Activated CD8-positive, alpha-beta memory T cell treated with anti-CD3 and anti-CD28 coated beads, Interleukin-2, amount 50 U/mL, for 24 hours (primary cell): ENCODE results near the gene SAMD4B.
"Not testable (repeated sequence)": the region's sequence is repeated elsewhere in the genome, so short reads cannot be mapped to it uniquely, and the experiment has no call there.

ENCODE experiments used
- DNase-seq: peaks from one replicate; pipeline ENCODE4 v3.0.0-alpha.2; 2020; ENCODE audit errors: extremely low read depth

The SAMD4B gene, protein sequence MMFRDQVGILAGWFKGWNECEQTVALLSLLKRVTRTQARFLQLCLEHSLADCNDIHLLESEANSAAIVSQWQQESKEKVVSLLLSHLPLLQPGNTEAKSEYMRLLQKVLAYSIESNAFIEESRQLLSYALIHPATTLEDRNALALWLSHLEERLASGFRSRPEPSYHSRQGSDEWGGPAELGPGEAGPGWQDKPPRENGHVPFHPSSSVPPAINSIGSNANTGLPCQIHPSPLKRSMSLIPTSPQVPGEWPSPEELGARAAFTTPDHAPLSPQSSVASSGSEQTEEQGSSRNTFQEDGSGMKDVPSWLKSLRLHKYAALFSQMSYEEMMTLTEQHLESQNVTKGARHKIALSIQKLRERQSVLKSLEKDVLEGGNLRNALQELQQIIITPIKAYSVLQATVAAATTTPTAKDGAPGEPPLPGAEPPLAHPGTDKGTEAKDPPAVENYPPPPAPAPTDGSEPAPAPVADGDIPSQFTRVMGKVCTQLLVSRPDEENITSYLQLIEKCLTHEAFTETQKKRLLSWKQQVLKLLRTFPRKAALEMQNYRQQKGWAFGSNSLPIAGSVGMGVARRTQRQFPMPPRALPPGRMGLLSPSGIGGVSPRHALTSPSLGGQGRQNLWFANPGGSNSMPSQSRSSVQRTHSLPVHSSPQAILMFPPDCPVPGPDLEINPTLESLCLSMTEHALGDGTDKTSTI

DNA sequence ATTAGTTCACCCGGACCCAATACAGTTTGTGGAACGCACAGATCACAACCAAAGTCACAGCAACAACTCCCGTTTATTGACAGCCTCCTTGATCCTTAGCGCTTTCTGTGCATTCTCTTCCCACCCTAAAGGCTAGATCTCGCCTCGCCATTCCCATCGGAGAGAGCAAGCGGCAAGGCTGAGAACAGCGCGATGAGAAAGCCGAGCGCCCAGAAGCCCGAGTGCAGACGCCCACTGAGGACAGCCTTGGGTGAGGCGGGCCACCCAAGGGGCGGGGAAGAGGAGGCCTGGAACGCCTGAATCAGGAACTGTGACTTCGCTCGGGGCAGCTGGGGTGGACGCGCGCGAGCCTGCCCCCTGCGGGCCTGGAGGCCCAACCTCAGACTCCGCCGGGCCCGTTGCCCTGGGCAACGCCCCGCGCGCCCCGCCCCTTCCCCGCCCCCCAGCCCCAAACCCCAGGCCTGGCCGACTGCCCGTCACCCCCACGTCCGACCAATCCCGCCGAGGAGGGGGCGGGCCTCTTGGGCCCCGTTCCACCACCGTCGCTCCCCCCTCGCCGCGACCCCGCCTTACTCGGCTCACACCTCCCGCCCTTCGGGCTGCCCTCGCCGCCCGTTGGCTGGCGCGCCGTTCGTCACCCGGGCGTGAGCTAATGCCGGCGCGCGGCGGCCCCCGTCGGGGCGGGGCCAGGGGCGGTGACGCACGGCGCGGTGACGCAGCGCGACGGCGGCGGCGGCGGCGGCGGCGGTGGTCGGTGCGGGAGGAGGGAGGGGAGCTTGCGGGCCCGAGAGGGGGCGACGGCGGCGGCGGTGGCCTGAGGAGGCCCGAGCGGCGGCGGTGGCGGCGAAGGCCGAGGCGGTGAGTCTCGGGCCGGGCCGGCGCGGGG lies at the start of gene SAMD4B:
Gene SAMD4B (plus strand): TSS at position 703 of the 886 bp plus-strand sequence. CDS start 14,473 bp downstream, outside the sequence.
- DNase-seq: peak; percentile 95

DNA sequence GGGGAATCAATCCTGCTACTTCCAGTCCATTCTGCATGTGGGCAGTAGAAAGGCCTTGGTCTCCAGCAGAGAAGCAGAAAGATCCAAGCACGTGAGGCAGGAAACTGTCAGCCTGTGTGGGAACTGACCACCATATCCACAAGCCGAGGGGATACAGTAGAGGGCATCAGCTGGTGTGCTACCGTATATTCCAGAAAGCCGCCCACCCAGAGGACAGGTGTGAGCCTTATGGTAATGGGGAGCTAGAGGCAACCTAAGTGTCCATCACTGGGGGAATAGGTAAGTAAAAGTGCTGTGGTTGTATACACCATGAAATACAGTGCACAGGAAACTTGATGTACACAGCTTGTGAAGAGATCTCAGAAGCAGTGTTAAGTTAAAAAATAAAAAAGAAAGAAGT lies 48.8 kb upstream of the SAMD4B start:
- DNase-seq: no peak

DNA sequence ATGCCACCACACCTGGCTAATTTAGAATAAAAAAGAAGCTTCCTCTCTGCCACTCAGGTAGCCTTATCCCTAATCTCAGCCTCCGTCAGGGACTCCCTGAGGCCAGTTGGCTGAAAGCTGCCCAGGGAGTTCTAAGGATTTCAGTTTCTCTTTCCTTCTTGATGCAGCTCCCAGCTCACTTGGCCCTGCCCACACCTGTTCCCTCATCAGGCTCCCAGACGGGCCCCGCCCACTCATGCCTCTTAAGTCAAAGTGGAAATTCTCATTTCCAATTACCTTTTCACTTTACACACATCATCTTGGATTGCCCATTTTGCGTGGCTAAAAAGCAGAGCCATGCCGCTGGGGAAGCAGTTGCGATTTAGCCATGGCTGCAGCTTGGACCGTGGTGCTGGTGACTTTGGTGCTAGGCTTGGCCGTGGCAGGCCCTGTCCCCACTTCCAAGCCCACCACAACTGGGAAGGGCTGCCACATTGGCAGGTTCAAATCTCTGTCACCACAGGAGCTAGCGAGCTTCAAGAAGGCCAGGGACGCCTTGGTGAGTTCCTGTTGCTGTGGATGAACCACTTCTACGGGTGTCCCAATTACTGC lies 46.1 kb upstream of the SAMD4B start, which contains the start of gene IFNL1:
Gene IFNL1 (plus strand): TSS at position 353 of the 591 bp plus-strand sequence. CDS start 15 bp downstream, at position 368.
- DNase-seq: no peak

DNA sequence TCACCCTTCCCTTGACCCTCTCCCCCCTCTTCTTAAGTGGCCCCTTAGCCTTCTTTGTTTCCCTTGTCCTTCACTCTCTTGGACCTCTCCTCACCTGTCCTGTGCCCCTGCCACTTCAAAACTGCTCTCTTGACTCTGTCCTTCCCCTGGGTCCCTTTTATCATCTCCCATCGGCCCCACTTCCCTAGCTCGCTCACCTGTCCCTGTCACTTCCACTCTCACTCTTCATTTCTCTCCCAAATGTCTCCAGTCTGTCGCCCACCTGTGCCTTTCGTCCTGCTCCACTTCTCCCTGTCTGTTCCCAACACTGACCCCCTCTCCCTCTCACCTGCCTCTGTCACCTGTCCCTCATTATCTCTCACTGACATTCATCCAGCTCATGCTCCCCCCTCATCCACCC lies 45.3 kb upstream of the SAMD4B start:
- DNase-seq: no peak

DNA sequence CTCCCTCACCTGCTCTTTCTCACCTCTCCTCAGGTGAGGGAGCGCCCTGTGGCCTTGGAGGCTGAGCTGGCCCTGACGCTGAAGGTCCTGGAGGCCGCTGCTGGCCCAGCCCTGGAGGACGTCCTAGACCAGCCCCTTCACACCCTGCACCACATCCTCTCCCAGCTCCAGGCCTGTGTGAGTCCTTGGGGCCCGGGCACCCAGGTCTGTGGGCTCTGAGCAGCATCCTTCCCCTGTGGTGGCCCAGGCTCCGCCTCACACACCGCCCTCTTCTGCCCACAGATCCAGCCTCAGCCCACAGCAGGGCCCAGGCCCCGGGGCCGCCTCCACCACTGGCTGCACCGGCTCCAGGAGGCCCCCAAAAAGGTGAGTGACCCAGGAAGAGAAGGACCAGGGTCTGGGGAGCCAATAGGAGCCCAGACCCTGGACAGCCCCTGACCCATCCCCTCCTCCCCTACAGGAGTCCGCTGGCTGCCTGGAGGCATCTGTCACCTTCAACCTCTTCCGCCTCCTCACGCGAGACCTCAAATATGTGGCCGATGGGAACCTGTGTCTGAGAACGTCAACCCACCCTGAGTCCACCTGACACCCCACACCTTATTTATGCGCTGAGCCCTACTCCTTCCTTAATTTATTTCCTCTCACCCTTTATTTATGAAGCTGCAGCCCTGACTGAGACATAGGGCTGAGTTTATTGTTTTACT lies 44.1 kb upstream of the SAMD4B start:
- peak; percentile 5 for DNase-seq

DNA sequence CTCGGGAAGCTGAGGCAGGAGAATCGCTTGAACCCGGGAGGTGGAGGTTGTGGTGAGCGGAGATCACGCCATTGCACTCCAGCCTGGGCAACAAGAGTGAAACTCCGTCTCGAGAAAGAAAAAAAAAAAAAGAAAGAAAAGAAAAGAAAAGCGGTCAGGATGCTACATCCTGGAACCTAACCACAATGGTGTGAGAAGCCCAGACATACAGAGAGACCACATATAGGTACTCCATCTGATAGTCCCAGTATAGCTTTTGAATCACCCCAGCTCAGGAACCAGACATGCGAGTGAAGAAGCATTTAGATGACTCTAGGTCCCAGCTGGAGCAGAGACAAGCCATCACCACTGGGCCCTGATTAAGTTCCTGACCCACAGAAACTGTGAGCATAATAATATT lies 42.8 kb upstream of the SAMD4B start:
- DNase-seq: no peak

DNA sequence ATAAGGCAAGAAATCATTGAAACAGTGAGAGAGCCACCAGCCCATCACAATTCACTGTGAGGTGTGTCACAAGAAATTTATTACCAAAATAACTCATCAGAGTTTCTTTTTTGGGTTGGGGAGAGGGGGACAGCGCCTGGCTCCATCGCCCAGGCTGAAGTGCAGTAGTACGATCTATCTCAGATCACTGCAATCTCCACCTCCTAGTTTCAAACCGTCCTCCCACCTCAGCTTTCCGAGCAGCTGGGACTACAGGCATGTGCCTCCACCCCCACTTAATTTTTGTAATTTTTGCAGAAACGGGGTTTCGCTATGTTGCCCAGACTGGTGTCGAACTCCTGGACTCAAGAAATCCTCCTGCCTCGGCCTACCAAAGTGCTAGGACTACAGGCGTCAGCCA lies 42.4 kb upstream of the SAMD4B start:
- DNase-seq: no peak

DNA sequence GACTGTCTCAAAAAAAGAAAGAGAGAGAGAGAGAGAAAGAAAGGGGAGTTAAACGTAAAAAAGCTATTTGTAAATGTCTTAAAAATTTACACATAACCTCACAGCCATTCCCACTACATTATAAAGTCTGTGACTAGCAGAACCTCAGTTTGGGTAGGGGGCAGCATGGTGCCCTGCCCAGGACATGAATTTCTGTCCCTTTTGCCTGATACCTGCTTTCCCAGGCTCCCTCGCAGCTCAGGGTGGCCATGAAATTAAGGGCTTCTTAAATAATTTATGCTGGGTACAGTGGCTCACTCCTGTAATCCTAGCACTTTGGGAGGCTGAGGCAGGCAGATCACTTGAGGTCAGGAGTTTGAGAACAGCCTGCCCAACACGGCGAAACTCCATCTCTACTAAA lies 41.2 kb upstream of the SAMD4B start:
- no peak for DNase-seq

DNA sequence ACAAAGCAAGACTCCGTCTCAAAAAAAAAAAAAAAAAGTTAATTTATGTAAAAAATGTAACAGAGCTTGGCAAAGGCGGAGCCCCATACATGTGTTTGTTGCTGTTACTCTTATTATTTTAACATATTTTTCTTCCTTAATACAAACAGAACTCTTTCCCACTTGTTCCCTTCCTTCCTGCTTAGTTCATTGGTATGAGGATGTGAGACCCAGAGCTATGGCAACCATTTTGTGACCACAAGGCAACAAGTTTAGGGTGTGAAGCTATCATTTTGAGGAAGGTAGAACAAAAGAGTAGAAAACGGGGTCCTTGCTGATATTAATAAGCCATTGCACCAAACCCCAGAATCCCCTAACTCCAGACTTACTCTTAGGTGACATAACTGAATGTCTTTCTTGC lies 40.7 kb upstream of the SAMD4B start:
- DNase-seq: no peak

DNA sequence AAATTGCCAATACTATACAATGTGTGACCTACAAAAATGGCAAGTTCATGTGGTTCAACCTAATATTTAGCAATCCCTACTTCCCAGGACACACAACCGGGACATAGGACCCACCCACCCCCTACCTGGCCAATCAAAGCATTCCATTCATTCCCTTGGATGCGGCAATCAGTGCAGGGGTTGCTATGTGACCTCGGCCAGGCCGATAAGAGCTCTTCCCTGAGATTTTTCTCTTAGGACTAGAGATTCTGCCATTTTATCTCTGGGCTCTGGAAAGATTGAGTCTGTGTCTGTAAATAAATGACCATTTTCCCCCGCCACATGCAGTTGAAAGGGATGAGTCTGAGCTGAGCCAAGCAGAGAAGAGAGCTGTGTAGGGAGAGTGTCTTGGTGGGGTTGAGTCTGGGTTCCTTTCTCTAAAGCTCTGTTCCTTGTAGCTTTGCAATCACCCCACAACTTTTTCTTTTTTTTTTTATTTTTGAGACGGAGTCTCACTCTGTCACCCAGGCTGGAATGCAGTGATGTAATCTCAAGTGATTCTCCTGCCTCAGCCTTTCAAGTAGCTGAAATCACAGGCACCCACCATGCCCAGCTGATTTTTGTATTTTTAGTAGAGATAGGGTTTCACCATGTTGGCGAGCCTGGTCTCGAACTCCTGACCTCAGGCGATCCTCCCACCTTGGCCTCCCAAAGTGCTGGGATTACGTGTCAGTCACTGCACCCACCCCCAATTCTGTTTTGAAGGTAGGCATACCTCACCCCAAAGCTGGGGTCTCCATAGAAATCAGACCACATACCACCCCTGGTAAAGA lies 38.6 kb upstream of the SAMD4B start:
- no peak for DNase-seq

DNA sequence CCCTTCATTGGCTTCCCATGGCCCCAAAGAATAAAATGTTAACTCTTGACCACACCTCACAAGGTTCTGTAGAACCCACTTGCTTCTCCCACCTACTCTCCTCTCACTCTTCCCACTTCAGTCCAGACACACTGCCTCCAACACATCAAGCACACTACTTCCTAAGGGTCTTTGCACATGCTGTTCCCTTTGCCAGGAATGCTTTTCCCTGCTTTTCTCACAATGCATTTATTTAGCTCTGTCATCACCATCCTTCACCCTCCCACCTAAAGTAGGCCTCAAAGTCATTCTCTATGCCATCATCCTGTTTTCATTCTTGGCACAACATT lies 38.1 kb upstream of the SAMD4B start:
- DNase-seq: no peak

DNA sequence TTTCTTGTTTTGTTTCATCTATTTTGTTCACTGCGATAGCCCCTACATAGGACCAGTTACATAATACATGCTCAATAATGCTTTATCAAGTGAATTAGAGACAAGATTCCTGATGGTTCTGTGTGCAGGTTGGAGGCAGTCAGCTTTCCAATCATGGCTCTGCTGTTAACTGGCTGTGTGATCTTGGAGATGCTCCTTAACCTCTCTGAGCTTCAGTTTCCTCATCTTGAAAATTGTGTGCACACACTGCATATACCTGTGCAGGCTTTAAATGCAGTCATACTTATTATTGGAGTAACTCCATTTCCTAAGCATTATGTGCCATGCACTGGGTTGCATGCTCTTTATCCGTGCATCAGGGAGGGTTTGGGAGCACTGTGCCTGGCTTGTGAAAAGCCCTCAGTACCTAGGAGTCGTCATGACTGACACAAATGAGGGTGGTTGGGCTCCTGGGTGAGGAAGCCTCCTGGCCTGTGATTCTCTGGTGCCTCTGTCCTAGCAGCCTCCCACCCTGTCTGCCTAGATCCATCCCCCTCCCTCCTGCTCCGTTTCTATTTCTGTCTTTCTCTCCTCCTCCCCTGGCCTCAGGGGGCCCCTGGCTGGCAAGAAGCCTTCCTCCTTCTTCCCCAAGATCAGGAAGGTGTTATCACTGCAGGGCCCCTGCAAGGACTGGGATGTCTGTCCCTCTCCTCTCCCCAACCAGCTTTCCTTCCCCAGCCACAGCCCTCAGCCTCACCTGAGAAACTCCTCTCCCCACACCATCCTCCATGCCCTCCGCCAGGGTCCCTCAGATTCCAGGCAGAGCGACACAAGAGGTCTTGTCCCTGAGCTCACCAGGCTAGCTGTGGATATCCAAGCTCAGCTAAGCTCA lies 37.3 kb upstream of the SAMD4B start:
- no peak for DNase-seq

DNA sequence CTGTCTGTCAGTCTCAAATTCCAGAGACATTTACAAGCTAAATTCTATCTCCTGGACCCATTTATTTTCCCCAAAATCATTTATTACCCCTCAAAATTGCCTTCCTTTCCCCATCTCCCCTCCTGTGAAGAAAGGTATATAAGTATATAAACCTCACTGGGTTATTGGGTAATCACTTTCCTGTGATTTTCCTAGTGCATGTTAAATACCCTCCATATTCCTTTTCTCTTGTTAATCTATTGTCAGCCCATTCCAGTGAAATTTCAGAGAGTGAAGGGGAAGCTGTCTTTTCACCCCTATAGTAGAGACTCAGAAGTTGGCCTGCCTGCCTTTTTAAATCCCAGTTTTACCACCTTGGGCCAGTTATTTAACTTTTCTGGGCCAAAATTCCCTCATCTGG lies 36.1 kb upstream of the SAMD4B start:
- DNase-seq: no peak

DNA sequence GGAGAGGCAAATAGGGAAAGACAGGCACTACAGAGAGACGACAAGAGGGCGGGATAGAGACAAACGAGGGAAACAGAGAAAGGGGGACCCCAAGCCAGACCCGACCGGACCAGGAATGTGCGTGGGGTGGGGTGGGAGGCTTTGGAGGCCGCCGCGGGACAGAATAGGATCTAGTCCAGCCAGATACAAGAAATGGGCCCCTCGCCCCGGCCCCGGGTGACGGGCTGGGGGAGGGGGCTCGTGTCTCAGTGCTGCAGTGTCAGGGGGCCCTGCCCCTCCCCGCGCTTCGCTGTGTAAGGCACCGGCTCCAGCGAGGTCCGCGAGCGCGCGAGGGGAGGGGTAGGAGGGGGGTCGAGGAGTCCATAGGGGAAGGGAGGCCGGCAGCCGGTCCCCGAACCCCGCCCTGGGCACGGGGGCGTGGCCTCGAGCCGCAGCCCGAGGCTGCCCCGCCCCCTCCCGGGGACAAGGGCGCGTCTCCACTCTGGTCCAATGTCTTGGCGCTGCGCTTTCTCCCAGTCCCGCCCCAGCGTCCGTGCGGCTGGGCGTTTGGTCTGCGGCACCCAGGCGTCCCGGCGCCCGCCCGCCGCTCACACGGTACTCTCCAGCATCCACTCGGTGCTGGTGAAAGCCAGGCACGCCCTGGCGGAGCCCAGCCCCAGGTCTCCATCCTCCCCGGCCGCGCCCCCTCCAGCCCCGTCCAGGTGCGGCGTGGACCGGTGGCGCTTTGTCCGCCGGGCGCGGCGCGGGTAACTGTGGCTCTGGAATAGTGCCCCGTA lies 35.0 kb upstream of the SAMD4B start:
- DNase-seq: no peak

DNA sequence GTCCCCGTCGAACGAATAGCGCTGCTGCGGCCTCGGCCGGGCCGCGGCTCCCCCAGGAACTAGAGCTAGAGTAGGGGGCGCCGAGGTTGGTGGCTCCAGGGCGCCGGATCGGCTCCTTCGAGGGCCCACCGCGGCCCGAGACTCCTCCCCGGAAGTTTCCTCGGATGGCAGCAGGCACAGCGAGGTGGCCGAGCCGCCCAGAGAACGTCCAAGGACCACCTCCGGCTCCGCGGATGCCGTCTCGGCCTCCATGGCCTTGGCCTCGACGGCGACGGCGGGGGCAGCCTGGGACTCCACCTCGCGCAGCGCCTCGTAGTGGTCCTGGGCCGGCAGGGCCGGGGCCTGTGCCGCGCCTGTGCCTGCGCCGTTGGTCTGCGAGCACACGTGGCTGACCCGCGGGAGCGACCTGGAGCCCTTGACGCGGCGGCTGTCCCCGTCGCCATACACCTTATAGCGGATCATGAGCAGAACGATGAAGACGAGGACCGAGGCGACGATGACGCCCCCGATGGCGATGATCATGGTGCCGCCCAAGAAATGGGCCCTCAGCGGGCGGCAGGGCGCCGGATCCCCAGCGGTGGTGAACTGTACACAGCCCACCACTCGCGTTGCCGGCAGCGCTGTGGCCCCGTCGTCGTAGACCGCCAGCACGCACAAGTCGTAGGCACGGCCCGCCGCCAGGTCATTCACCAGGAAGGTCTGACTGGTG lies 34.2 kb upstream of the SAMD4B start:
- no peak for DNase-seq

DNA sequence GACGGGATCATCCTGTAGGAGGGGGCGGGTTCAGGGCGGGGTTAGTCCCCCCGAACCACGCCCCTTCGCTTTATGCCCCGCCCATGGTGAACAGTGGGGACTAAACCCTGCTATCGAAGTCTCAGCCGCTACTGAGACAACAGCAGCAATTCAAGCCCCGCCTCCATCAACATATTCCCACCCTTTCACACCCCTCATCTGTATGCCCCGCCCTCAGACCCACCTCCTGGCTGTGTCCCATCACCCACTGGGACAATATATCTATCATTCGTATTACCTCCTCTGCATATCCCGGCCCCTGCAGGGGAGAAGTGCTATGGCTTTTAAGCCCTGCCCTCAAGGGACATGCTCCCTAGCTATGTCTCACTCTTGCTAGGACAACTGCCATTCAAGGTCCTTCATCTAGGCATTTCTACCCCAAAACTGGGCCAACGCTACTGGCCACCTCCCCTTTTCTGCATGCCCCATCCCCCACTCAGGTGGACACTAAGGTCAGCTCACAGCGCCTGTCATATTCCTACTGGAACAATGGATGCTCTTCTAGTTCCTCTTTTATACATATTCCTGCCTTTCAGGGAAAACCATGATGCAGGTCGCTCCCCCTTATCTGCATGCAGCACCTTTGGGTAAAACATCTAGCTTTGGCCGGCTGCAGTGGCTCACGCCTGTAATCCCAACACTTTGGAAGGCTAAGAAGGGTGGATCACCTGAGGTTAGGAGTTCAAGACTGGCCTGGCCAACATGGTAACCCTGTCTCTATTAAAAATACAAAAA lies 33.5 kb upstream of the SAMD4B start:
- no peak for DNase-seq

DNA sequence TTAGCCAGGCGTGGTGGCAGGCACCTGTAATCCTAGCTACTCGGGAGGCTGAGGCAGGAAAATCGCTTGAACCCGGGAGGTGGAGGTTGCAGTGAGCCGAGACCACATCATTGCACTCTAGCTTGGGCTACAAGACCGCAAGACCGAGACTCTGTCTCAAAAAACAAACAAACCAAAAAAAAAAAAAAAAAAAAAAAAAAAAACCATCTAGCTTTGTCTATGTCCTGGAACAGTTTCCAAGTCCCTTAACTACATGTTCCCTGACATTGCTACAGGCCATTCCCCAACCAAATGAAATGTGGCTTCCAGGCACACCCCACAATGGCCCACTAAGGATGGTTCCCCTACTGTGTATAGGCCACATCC lies 32.9 kb upstream of the SAMD4B start:
- DNase-seq: not testable (repeated sequence)
